ENCODE data around the gene TBCD. TPM values are rescaled to one million over a fixed set of nuclear protein-coding genes. Genes with fewer than 3 reads are reported as not detected.

The TBCD gene
- polyA plus RNA-seq, 1 experiment = 38.6 TPM

GRCh38 chr17:82881900-82882714, 130.2 kb downstream of the TBCD start:
- POLR2A ChIA-PET = no interaction called here
- DNase-seq (ENCODE audit: low read depth) = no peak
- H3K36me3 ChIP-seq (ENCODE audit: control insufficient read depth, insufficient read depth, low read length) = no peaks in the 10 kb centered on the region
- H3K4me3 ChIP-seq (ENCODE audit: low read depth, low read length) = no peak overlapping the region
- no peak for TF ChIP-seq CTCF (IDR thresholded peaks at IDR 0.05; ENCODE audit: insufficient read depth, low read depth, low read length)
- H3K27me3 ChIP-seq (ENCODE audit: control insufficient read depth, insufficient read depth, low read length) = no peaks in the 10 kb centered on the region
- CTCF ChIA-PET = no interaction called here

- POLR2A ChIA-PET = no interaction called here
- no peak for TF ChIP-seq CTCF (IDR thresholded peaks at IDR 0.05; ENCODE audit: insufficient read depth, low read depth, low read length)
- Histone ChIP-seq H3K36me3 (ENCODE audit: control insufficient read depth, insufficient read depth, low read length) (no peaks in the 10 kb centered on the region), H3K27me3 (ENCODE audit: control insufficient read depth, insufficient read depth, low read length) (no peaks in the 10 kb centered on the region), H3K4me3 (ENCODE audit: low read depth, low read length) (no peak overlapping the region)
- DNase-seq (ENCODE audit: low read depth) = no peak
- CTCF ChIA-PET = no interaction called here
Observed at GRCh38 chr17:82882715-82883418, 131.0 kb downstream of the TBCD start.

- DNase-seq (ENCODE audit: low read depth) = no peak
- Histone ChIP-seq H3K27me3 (ENCODE audit: control insufficient read depth, insufficient read depth, low read length) (no peaks in the 10 kb centered on the region), H3K4me3 (ENCODE audit: low read depth, low read length) (no peak overlapping the region), H3K36me3 (ENCODE audit: control insufficient read depth, insufficient read depth, low read length) (no peaks in the 10 kb centered on the region)
- CTCF ChIA-PET = interaction anchor here (0.5 to 2.9 kb wide), 3 partner anchors 49 to 107 kb away, joined by 3 to 12 read pairs (median 4); no protein-coding TSS in a partner anchor
- TF ChIP-seq CTCF (IDR thresholded peaks at IDR 0.05; ENCODE audit: insufficient read depth, low read depth, low read length) = no peak
- POLR2A ChIA-PET = no interaction called here
Observed at GRCh38 chr17:82883419-82884031, 131.7 kb downstream of the TBCD start.

GRCh38 chr17:82884341-82884969, 132.6 kb downstream of the TBCD start:
- no peak for TF ChIP-seq CTCF (IDR thresholded peaks at IDR 0.05; ENCODE audit: insufficient read depth, low read depth, low read length)

More at GRCh38 chr17:82884341-82884969, 132.6 kb downstream of the TBCD start:
- ChIA-PET CTCF (interaction anchor here (0.5 to 2.9 kb wide), 5 partner anchors 8 to 319 kb away, joined by 4 to 17 read pairs (median 6); no protein-coding TSS in a partner anchor), POLR2A (no interaction called here)
- Histone ChIP-seq H3K4me3 (ENCODE audit: low read depth, low read length) (no peak overlapping the region), H3K36me3 (ENCODE audit: control insufficient read depth, insufficient read depth, low read length) (no peaks in the 10 kb centered on the region), H3K27me3 (ENCODE audit: control insufficient read depth, insufficient read depth, low read length) (no peaks in the 10 kb centered on the region)
- DNase-seq (ENCODE audit: low read depth) = no peak
